Endothelial cell of umbilical vein (primary cell): ENCODE measurements around the gene RNASE7. TPM values are rescaled to one million over a fixed set of nuclear protein-coding genes. Genes with fewer than 3 reads are reported as not detected.

Experiments used
- BruUV-seq: library from RNA; stranded (reverse); fragments of 400-500 nt; replicated peaks from 2 replicates; lab custom pipeline; 2021; lab: Mats Ljungman, UMichigan
- CTCF ChIA-PET: fragments of 300-600, 350-600 bp; sonication (Branson Sonifier 250); formaldehyde crosslinking; loops from one replicate; lab custom pipeline; 2021; ENCODE audit warnings: antibody characterized with exemption, inconsistent platforms; lab: Charles Lee
- POLR2A ChIA-PET: fragments of 300-600, 350-600 bp; sonication (Branson Sonifier 250); formaldehyde crosslinking; loops from one replicate; lab custom pipeline; 2021; ENCODE audit warnings: antibody characterized with exemption, inconsistent platforms; lab: Charles Lee
- DNase-seq: peaks from one replicate; pipeline ENCODE4 v3.0.0-alpha.2; 2011; ENCODE audit warnings: low read depth, low spot score
- FAIRE-seq: peaks from 2 replicates; lab custom pipeline; 2011; peaks lifted over from hg19 to GRCh38; lab: Jason Lieb, UNC
- H2AFZ ChIP-seq: 2 replicates; pipeline ENCODE4 v1.6.0; 2012; ENCODE audit warnings: low read depth, low read length, control low read depth, inconsistent platforms
- H3K27ac ChIP-seq: 2 replicates; pipeline ENCODE4 v1.5.1; 2011; ENCODE audit warnings: low read depth, mild to moderate bottlenecking, control low read depth, low read length, moderate library complexity; ENCODE audit not compliant: insufficient read depth
- H3K27me3 ChIP-seq, 2 experiments: 2 replicates each; pipeline versions ENCODE4 v1.6.0 to v1.6.1; 2011; ENCODE audit warnings: low read length in 2 of 2, mixed read lengths in 1 of 2; ENCODE audit not compliant: control insufficient read depth in 2 of 2, insufficient read depth in 2 of 2
- H3K36me3 ChIP-seq, 2 experiments: 2 replicates in 1 of 2; 3 replicates in 1 of 2; pipeline ENCODE4 v1.5.1; 2011; ENCODE audit warnings: low read length in 2 of 2, mild to moderate bottlenecking in 1 of 2, moderate library complexity in 1 of 2; ENCODE audit not compliant: control insufficient read depth in 2 of 2, insufficient read depth in 2 of 2; ENCODE audit errors: extremely low read depth in 1 of 2
- H3K4me1 ChIP-seq: 3 replicates; pipeline ENCODE4 v1.5.1; 2011; ENCODE audit warnings: mild to moderate bottlenecking, low read length; ENCODE audit not compliant: control insufficient read depth, insufficient read depth; ENCODE audit errors: extremely low read depth
- H3K4me2 ChIP-seq: 2 replicates; pipeline ENCODE4 v1.6.1; 2011; ENCODE audit warnings: low read length, control low read depth, mixed read lengths; ENCODE audit not compliant: insufficient read depth
- H3K4me3 ChIP-seq, 3 experiments: fragments of 200-600 bp in 1 of 3; sonication (generic), shearing (Covaris generic) in 1 of 3; replicated peaks in 1 of 3; 2 replicates each; pipeline ENCODE4 v1.5.1; 2011 to 2016; ENCODE audit warnings: control low read depth in 3 of 3, low read length in 3 of 3, mild to moderate bottlenecking in 2 of 3, inconsistent platforms in 1 of 3, low read depth in 1 of 3, moderate library complexity in 1 of 3; ENCODE audit not compliant: insufficient read depth in 1 of 3
- H3K79me2 ChIP-seq: 2 replicates; pipeline ENCODE4 v1.6.0; 2012; ENCODE audit warnings: low read length, inconsistent platforms; ENCODE audit not compliant: control insufficient read depth, insufficient read depth
- H3K9ac ChIP-seq: replicated peaks from 2 replicates; pipeline ENCODE3; 2011; ENCODE audit warnings: low read length, control low read depth; ENCODE audit not compliant: insufficient read depth; ENCODE audit errors: extremely low read depth
- H3K9me1 ChIP-seq: replicated peaks from 3 replicates; pipeline ENCODE4 v1.6.0; 2011; ENCODE audit warnings: mild to moderate bottlenecking, low read length; ENCODE audit not compliant: control insufficient read depth, insufficient read depth; ENCODE audit errors: extremely low read depth
- H3K9me3 ChIP-seq: replicated peaks from 2 replicates; pipeline ENCODE4 v1.5.1; 2012; ENCODE audit warnings: low read length, inconsistent platforms; ENCODE audit not compliant: control insufficient read depth, insufficient read depth
- H4K20me1 ChIP-seq: replicated peaks from 2 replicates; pipeline ENCODE3; 2011; ENCODE audit warnings: mild to moderate bottlenecking, low read length; ENCODE audit not compliant: control insufficient read depth, insufficient read depth; ENCODE audit errors: extremely low read depth
- CTCF ChIP-seq, 2 donors: IDR thresholded peaks; 1 replicate in 1 of 2; 2 replicates in 1 of 2; pipeline ENCODE4 v1.5.1; 2011; ENCODE audit warnings: low read length in 2 of 2, mild to moderate bottlenecking in 2 of 2, moderate library complexity in 2 of 2, control low read depth in 1 of 2, inconsistent platforms in 1 of 2, low read depth in 1 of 2; ENCODE audit not compliant: insufficient read depth in 1 of 2; ENCODE audit errors: extremely low read depth in 1 of 2
- EZH2 ChIP-seq: IDR thresholded peaks from 2 replicates; pipeline ENCODE4 v1.6.1; 2012; ENCODE audit warnings: borderline replicate concordance, low read depth, mild to moderate bottlenecking, moderate library complexity, low read length, inconsistent platforms; ENCODE audit not compliant: severe bottlenecking
- FOS ChIP-seq: IDR thresholded peaks from 2 replicates; pipeline ENCODE4 v1.6.1; 2011; ENCODE audit warnings: mild to moderate bottlenecking, low read length, moderate library complexity, borderline replicate concordance; ENCODE audit not compliant: insufficient read depth
- JUN ChIP-seq: IDR thresholded peaks from 2 replicates; pipeline ENCODE4 v1.6.1; 2011; ENCODE audit warnings: borderline replicate concordance, low read depth; ENCODE audit not compliant: insufficient read length, insufficient read depth
- MAX ChIP-seq: IDR thresholded peaks from 2 replicates; pipeline ENCODE4 v1.6.1; 2011; ENCODE audit not compliant: insufficient read depth, insufficient read length
- MYC ChIP-seq: IDR thresholded peaks from one replicate; pipeline ENCODE4 v1.6.1; 2011; ENCODE audit warnings: mild to moderate bottlenecking, low read depth, low read length
- POLR2A ChIP-seq: IDR thresholded peaks from 2 replicates; pipeline ENCODE4 v1.6.1; 2012; ENCODE audit warnings: low read depth, mild to moderate bottlenecking, control low read depth, low read length
- POLR2AphosphoS5 ChIP-seq: IDR thresholded peaks from 2 replicates; pipeline ENCODE4 v1.6.1; 2012; ENCODE audit warnings: low read depth, mild to moderate bottlenecking, control low read depth, low read length, moderate library complexity; ENCODE audit not compliant: insufficient read depth
- dilution Hi-C: fragments of 300-500 bp; cut with MboI; formaldehyde crosslinking; loops from one replicate; pipeline ENCODE4 v1.15.0; 2019; ENCODE audit warnings: low sequenced_read_pairs; ENCODE audit not compliant: extremely low pct_ligation_motif_present
- intact Hi-C: fragments of 100-400 bp; cut with micrococcal nuclease; formaldehyde crosslinking; loops from one replicate; pipeline ENCODE4 v1.10.0; 2022
- polyA plus RNA-seq, 4 experiments: library from polyadenylated mRNA; depleted of rRNA in 3 of 4; stranded (reverse) in 3 of 4; unstranded in 1 of 4; fragments of >200 nt; gene quantifications; 2 replicates each; pipeline versions ENCODE4 v1.2.1 to v1.2.3, GENCODE V29; 2011 to 2012; ENCODE audit warnings: missing spikeins in 1 of 4
- total RNA-seq: library from RNA; stranded (reverse); gene quantifications from 2 replicates; pipeline ENCODE4 v1.2.3, GENCODE V29; 2021

Gene RNASE7
- total and polyA plus RNA-seq, 2 donors (not counting 3 experiments of a cell fraction or from before 2014, with no cell fraction given): not detected

- Histone ChIP-seq H3K36me3 (peaks cover 0 to 3% of the 10 kb centered on the region in 2 experiments), H3K4me2 (no peak overlapping the region), H3K9me1 (no peaks in the 10 kb centered on the region), H3K79me2 (no peaks in the 10 kb centered on the region), H3K9ac (no peak overlapping the region), H3K4me1 (peaks cover 3% of the 10 kb centered on the region), H2AFZ (no peak overlapping the region), H3K4me3 (no peak overlapping the region), H3K9me3 (no peaks in the 10 kb centered on the region), H4K20me1 (no peaks in the 10 kb centered on the region), H3K27me3 (peaks cover 0 to 4% of the 10 kb centered on the region in 2 experiments), H3K27ac (no peak overlapping the region)
- DNase-seq (peak; percentile 68), FAIRE-seq (peak; percentile 62)
- ChIA-PET CTCF (interaction anchor here (0.7 to 6.9 kb wide), 26 partner anchors 9 to 462 kb away, joined by 3 to 131 read pairs (median 4); partner anchors contain the start of genes ARHGEF40 and RNASE13), POLR2A (no interaction called here)
- BruUV-seq: no TSS peak
- intact Hi-C loops (loop anchor here (1.0 kb wide), 3 partner anchors 12 to 78 kb away; no protein-coding TSS in a partner anchor), dilution Hi-C loops (no loop called here)
- TF ChIP-seq JUN (no peak), CTCF (IDR thresholded peaks at IDR 0.05; ENCODE audit: extremely low read depth in 1 of 2, insufficient read depth in 1 of 2, low read depth in 1 of 2, low read length in 2 of 2) (peak; percentile 100), EZH2 (peak; percentile 49)
Observed at GRCh38 chr14:21092273-21093011, 50.3 kb downstream of the RNASE7 start.

- Histone ChIP-seq H3K4me2 (no peak overlapping the region), H3K4me3 (no peak overlapping the region), H3K79me2 (no peaks in the 10 kb centered on the region), H3K9me3 (no peaks in the 10 kb centered on the region), H3K9ac (no peak overlapping the region), H3K27ac (no peak overlapping the region), H3K27me3 (peaks cover 0 to 5% of the 10 kb centered on the region in 2 experiments), H4K20me1 (no peaks in the 10 kb centered on the region), H3K4me1 (peaks cover 3% of the 10 kb centered on the region), H2AFZ (no peak overlapping the region), H3K36me3 (peaks cover 0 to 3% of the 10 kb centered on the region in 2 experiments), H3K9me1 (no peaks in the 10 kb centered on the region)
- DNase-seq (no peak), FAIRE-seq (no peak)
- TF ChIP-seq MAX (no peak), POLR2A (no peak), POLR2AphosphoS5 (no peak), JUN (no peak), FOS (no peak), EZH2 (no peak), MYC (no peak), CTCF (IDR thresholded peaks at IDR 0.05; ENCODE audit: extremely low read depth in 1 of 2, insufficient read depth in 1 of 2, low read depth in 1 of 2, low read length in 2 of 2) (no peak)
- intact Hi-C loops (no loop called here), dilution Hi-C loops (no loop called here)
- BruUV-seq: no TSS peak
- POLR2A ChIA-PET: no interaction called here
- CTCF ChIA-PET: interaction anchor here (0.9 to 6.9 kb wide), 24 partner anchors 9 to 462 kb away, joined by 3 to 131 read pairs (median 4); partner anchors contain the start of genes ARHGEF40 and RNASE13
Observed at GRCh38 chr14:21093018-21093417, 50.9 kb downstream of the RNASE7 start.
